Thyroid gland (tissue), 4 donors: ENCODE results near the gene SEMA5A.

ENCODE experiments used
- CTCF ChIP-seq, 6 experiments: fragments of 200-600 bp in 3 of 6; fragments of 450-650 bp in 3 of 6; sonication (generic) in 3 of 6; IDR thresholded peaks; one replicate each; pipeline ENCODE4 v1.5.1; 2016 to 2019; ENCODE audit warnings: antibody characterized with exemption in 6 of 6, mild to moderate bottlenecking in 2 of 6, inconsistent platforms in 1 of 6, moderate library complexity in 1 of 6
- POLR2A ChIP-seq, 2 donors: fragments of 450-650 bp; IDR thresholded peaks; one replicate each; pipeline ENCODE4 v1.6.1; 2017; ENCODE audit warnings: antibody characterized with exemption in 2 of 2, mild to moderate bottlenecking in 2 of 2, moderate library complexity in 1 of 2

- no peak for TF ChIP-seq CTCF (IDR thresholded peaks at IDR 0.05)
- no peak for TF ChIP-seq POLR2A (IDR thresholded peaks at IDR 0.05)
These were observed 263.7 kb downstream of the SEMA5A start for GRCh38 chr5:9282211-9282610.
